ENCODE measurements around the gene DOK3.

Gene DOK3

GRCh38 chr5:177467436-177467835, 42.2 kb downstream of the DOK3 start:
- H3K4me3 ChIP-seq (ENCODE audit: low read length): no peak overlapping the region
- H3K9me3 ChIP-seq (replicated peaks; ENCODE audit: low read length): peaks cover 4% of the 10 kb centered on the region
- no peak overlapping the region for H3K4me2 ChIP-seq (ENCODE audit: low read length)
- no peaks in the 10 kb centered on the region for H3K27me3 ChIP-seq (ENCODE audit: control insufficient read depth, insufficient read depth, low read length)
- peaks cover 55% of the 10 kb centered on the region for H3K36me3 ChIP-seq (ENCODE audit: insufficient read depth, low read length)
- peaks cover 40% of the 10 kb centered on the region for H3K4me1 ChIP-seq (ENCODE audit: control insufficient read depth, insufficient read depth, low read length)
- H3K9ac ChIP-seq (ENCODE audit: low read depth, low read length): no peak overlapping the region

GRCh38 chr5:177466861-177467260, 42.8 kb downstream of the DOK3 start:
- Histone ChIP-seq H3K4me2 (ENCODE audit: low read length) (no peak overlapping the region), H3K27me3 (ENCODE audit: control insufficient read depth, insufficient read depth, low read length) (no peaks in the 10 kb centered on the region), H3K4me1 (ENCODE audit: control insufficient read depth, insufficient read depth, low read length) (peaks cover 35% of the 10 kb centered on the region), H3K9me3 (replicated peaks; ENCODE audit: low read length) (peaks cover 4% of the 10 kb centered on the region), H3K36me3 (ENCODE audit: insufficient read depth, low read length) (peaks cover 59% of the 10 kb centered on the region), H3K4me3 (ENCODE audit: low read length) (no peak overlapping the region), H3K9ac (ENCODE audit: low read depth, low read length) (no peak overlapping the region)

GRCh38 chr5:177465044-177465443, 44.6 kb downstream of the DOK3 start:
- H3K36me3 ChIP-seq (ENCODE audit: insufficient read depth, low read length): peaks cover 62% of the 10 kb centered on the region

GRCh38 chr5:177462021-177462670, 47.5 kb downstream of the DOK3 start:
- H3K9ac ChIP-seq (ENCODE audit: low read depth, low read length): no peak overlapping the region
- H3K4me1 ChIP-seq (ENCODE audit: control insufficient read depth, insufficient read depth, low read length): peaks cover 3% of the 10 kb centered on the region
- no peak overlapping the region for H3K4me2 ChIP-seq (ENCODE audit: low read length)
- no peaks in the 10 kb centered on the region for H3K27me3 ChIP-seq (ENCODE audit: control insufficient read depth, insufficient read depth, low read length)
- H3K36me3 ChIP-seq (ENCODE audit: insufficient read depth, low read length): peaks cover 70% of the 10 kb centered on the region
- H3K4me3 ChIP-seq (ENCODE audit: low read length): no peak overlapping the region
- H3K9me3 ChIP-seq (replicated peaks; ENCODE audit: low read length): peaks cover 4% of the 10 kb centered on the region

More at GRCh38 chr5:177465044-177465443, 44.6 kb downstream of the DOK3 start:
- Histone ChIP-seq H3K9ac (ENCODE audit: low read depth, low read length) (no peak overlapping the region), H3K4me1 (ENCODE audit: control insufficient read depth, insufficient read depth, low read length) (peaks cover 17% of the 10 kb centered on the region), H3K4me3 (ENCODE audit: low read length) (no peak overlapping the region), H3K27me3 (ENCODE audit: control insufficient read depth, insufficient read depth, low read length) (no peaks in the 10 kb centered on the region), H3K4me2 (ENCODE audit: low read length) (no peak overlapping the region), H3K9me3 (replicated peaks; ENCODE audit: low read length) (peaks cover 4% of the 10 kb centered on the region)

- no peak overlapping the region for H3K4me3 ChIP-seq (ENCODE audit: low read length)
- H3K27me3 ChIP-seq (ENCODE audit: control insufficient read depth, insufficient read depth, low read length): no peaks in the 10 kb centered on the region
- peaks cover 56% of the 10 kb centered on the region for H3K36me3 ChIP-seq (ENCODE audit: insufficient read depth, low read length)
- H3K9ac ChIP-seq (ENCODE audit: low read depth, low read length): no peak overlapping the region
- H3K9me3 ChIP-seq (replicated peaks; ENCODE audit: low read length): no peaks in the 10 kb centered on the region
- no peak overlapping the region for H3K4me2 ChIP-seq (ENCODE audit: low read length)
- peaks cover 23% of the 10 kb centered on the region for H3K4me1 ChIP-seq (ENCODE audit: control insufficient read depth, insufficient read depth, low read length)
Measured at GRCh38 chr5:177459819-177460628, 49.6 kb downstream of the DOK3 start.

- H3K4me3 ChIP-seq (ENCODE audit: low read length): no peak overlapping the region
Measured at GRCh38 chr5:177459357-177459756, 50.3 kb downstream of the DOK3 start.

GRCh38 chr5:177458912-177459350, 50.7 kb downstream of the DOK3 start:
- Histone ChIP-seq H3K9me3 (replicated peaks; ENCODE audit: low read length) (no peaks in the 10 kb centered on the region), H3K4me1 (ENCODE audit: control insufficient read depth, insufficient read depth, low read length) (peaks cover 30% of the 10 kb centered on the region), H3K4me2 (ENCODE audit: low read length) (no peak overlapping the region), H3K36me3 (ENCODE audit: insufficient read depth, low read length) (peaks cover 55% of the 10 kb centered on the region), H3K27me3 (ENCODE audit: control insufficient read depth, insufficient read depth, low read length) (no peaks in the 10 kb centered on the region), H3K4me3 (ENCODE audit: low read length) (no peak overlapping the region), H3K9ac (ENCODE audit: low read depth, low read length) (no peak overlapping the region)

More at GRCh38 chr5:177459357-177459756, 50.3 kb downstream of the DOK3 start:
- Histone ChIP-seq H3K4me2 (ENCODE audit: low read length) (no peak overlapping the region), H3K27me3 (ENCODE audit: control insufficient read depth, insufficient read depth, low read length) (no peaks in the 10 kb centered on the region), H3K4me1 (ENCODE audit: control insufficient read depth, insufficient read depth, low read length) (peaks cover 26% of the 10 kb centered on the region), H3K9ac (ENCODE audit: low read depth, low read length) (no peak overlapping the region), H3K9me3 (replicated peaks; ENCODE audit: low read length) (no peaks in the 10 kb centered on the region), H3K36me3 (ENCODE audit: insufficient read depth, low read length) (peaks cover 55% of the 10 kb centered on the region)

- Histone ChIP-seq H3K36me3 (ENCODE audit: insufficient read depth, low read length) (peaks cover 48% of the 10 kb centered on the region), H3K4me1 (ENCODE audit: control insufficient read depth, insufficient read depth, low read length) (peaks cover 33% of the 10 kb centered on the region), H3K27me3 (ENCODE audit: control insufficient read depth, insufficient read depth, low read length) (no peaks in the 10 kb centered on the region), H3K4me3 (ENCODE audit: low read length) (no peak overlapping the region), H3K9me3 (replicated peaks; ENCODE audit: low read length) (no peaks in the 10 kb centered on the region), H3K4me2 (ENCODE audit: low read length) (no peak overlapping the region), H3K9ac (ENCODE audit: low read depth, low read length) (no peak overlapping the region)
Measured at GRCh38 chr5:177457852-177458681, 51.6 kb downstream of the DOK3 start.

GRCh38 chr5:177456976-177457851, 52.4 kb downstream of the DOK3 start:
- Histone ChIP-seq H3K4me3 (ENCODE audit: low read length) (no peak overlapping the region), H3K4me2 (ENCODE audit: low read length) (no peak overlapping the region), H3K27me3 (ENCODE audit: control insufficient read depth, insufficient read depth, low read length) (no peaks in the 10 kb centered on the region), H3K36me3 (ENCODE audit: insufficient read depth, low read length) (peaks cover 42% of the 10 kb centered on the region), H3K9me3 (replicated peaks; ENCODE audit: low read length) (no peaks in the 10 kb centered on the region), H3K9ac (ENCODE audit: low read depth, low read length) (no peak overlapping the region), H3K4me1 (ENCODE audit: control insufficient read depth, insufficient read depth, low read length) (peaks cover 33% of the 10 kb centered on the region)

- Histone ChIP-seq H3K4me1 (ENCODE audit: control insufficient read depth, insufficient read depth, low read length) (peaks cover 33% of the 10 kb centered on the region), H3K4me2 (ENCODE audit: low read length) (no peak overlapping the region), H3K36me3 (ENCODE audit: insufficient read depth, low read length) (peaks cover 37% of the 10 kb centered on the region)
Measured at GRCh38 chr5:177456591-177456964, 53.0 kb downstream of the DOK3 start.

More at GRCh38 chr5:177456591-177456964, 53.0 kb downstream of the DOK3 start:
- Histone ChIP-seq H3K4me3 (ENCODE audit: low read length) (no peak overlapping the region), H3K9ac (ENCODE audit: low read depth, low read length) (no peak overlapping the region), H3K9me3 (replicated peaks; ENCODE audit: low read length) (no peaks in the 10 kb centered on the region), H3K27me3 (ENCODE audit: control insufficient read depth, insufficient read depth, low read length) (no peaks in the 10 kb centered on the region)

Data from skeletal muscle satellite cell (primary cell).